PC-3 (cell line): Measurements from ENCODE around the gene PASK. TPM values are rescaled to one million over a fixed set of nuclear protein-coding genes. Genes with fewer than 3 reads are reported as not detected.

Experiments
- ATAC-seq: fragments of 200-7000 bp; cut with Tn5 transposase; 2 replicates; pipeline ENCODE4 v1.9.1; 2020; ENCODE audit warnings: mild to moderate bottlenecking, moderate library complexity
- BruUV-seq: library from RNA; stranded (reverse); fragments of 400-500 nt; replicated peaks from 2 replicates; lab custom pipeline; 2021; lab: Mats Ljungman, UMichigan
- CTCF ChIA-PET: fragments of 300-600 bp; sonication (Branson Sonifier 250); formaldehyde crosslinking; loops from one replicate; lab custom pipeline; 2022; ENCODE audit warnings: antibody characterized with exemption; lab: Charles Lee
- POLR2A ChIA-PET: fragments of 300-600 bp; sonication (Branson Sonifier 250); formaldehyde crosslinking; loops from one replicate; lab custom pipeline; 2022; ENCODE audit warnings: antibody characterized with exemption; ENCODE audit not compliant: unreplicated experiment; lab: Charles Lee
- DNase-seq: peaks from one replicate; pipeline ENCODE4 v3.0.0-alpha.2; 2015
- H2AFZ ChIP-seq: fragments of 300-600 bp; sonication (generic); 2 replicates; pipeline ENCODE4 v1.6.0; 2016; ENCODE audit warnings: antibody characterized with exemption, low read length
- H3F3A ChIP-seq: fragments of 300-600 bp; sonication (generic); one replicate; pipeline ENCODE4 v1.6.0; 2017; ENCODE audit warnings: antibody characterized with exemption, low read length, control low read depth, mild to moderate bottlenecking; ENCODE audit not compliant: unreplicated experiment
- H3K27ac ChIP-seq: fragments of 300-600 bp; sonication (generic); 2 replicates; pipeline ENCODE4 v1.5.1; 2016; ENCODE audit warnings: mild to moderate bottlenecking, low read length
- H3K27me3 ChIP-seq: fragments of 300-600 bp; sonication (generic); 2 replicates; pipeline ENCODE4 v1.6.1; 2016; ENCODE audit warnings: low read length, mixed read lengths
- H3K36me3 ChIP-seq: fragments of 300-600 bp; sonication (generic); 2 replicates; pipeline ENCODE4 v1.6.1; 2016; ENCODE audit warnings: low read depth, mixed run types, low read length, mixed read lengths
- H3K4me1 ChIP-seq: fragments of 300-600 bp; sonication (generic); 2 replicates; pipeline ENCODE4 v1.5.1; 2016; ENCODE audit warnings: low read length; ENCODE audit not compliant: insufficient read depth
- H3K4me2 ChIP-seq: fragments of 300-600 bp; sonication (generic); 2 replicates; pipeline ENCODE4 v1.6.0; 2016; ENCODE audit warnings: low read length
- H3K4me3 ChIP-seq: fragments of 300-600 bp; sonication (generic); 2 replicates; pipeline ENCODE4 v1.5.1; 2016; ENCODE audit warnings: mild to moderate bottlenecking, low read length, mixed read lengths
- H3K79me2 ChIP-seq: fragments of 300-600 bp; sonication (generic); 2 replicates; pipeline ENCODE4 v1.6.1; 2017; ENCODE audit warnings: low read length, mixed read lengths
- H3K9ac ChIP-seq: fragments of 300-600 bp; sonication (generic); 2 replicates; pipeline ENCODE4 v1.6.0; 2016; ENCODE audit warnings: mild to moderate bottlenecking, low read length
- H3K9me2 ChIP-seq: fragments of 300-600 bp; sonication (generic); replicated peaks from 2 replicates; pipeline ENCODE4 v1.6.1; 2016; ENCODE audit warnings: mixed run types, low read length, mixed read lengths
- H3K9me3 ChIP-seq: fragments of 300-600 bp; sonication (generic); 2 replicates; pipeline ENCODE4 v1.6.1; 2016; ENCODE audit warnings: low read length, mixed read lengths
- H4K20me1 ChIP-seq: fragments of 300-600 bp; sonication (generic); 2 replicates; pipeline ENCODE4 v1.6.1; 2016; ENCODE audit warnings: low read length, mixed read lengths
- CTCF ChIP-seq: fragments of 300-600 bp; sonication (generic); conservative IDR thresholded peaks from 2 replicates; pipeline ENCODE4 v1.5.1; 2017; ENCODE audit warnings: antibody characterized with exemption, low read depth, mild to moderate bottlenecking, low read length
- EZH2 ChIP-seq: fragments of 300-600 bp; sonication (generic); IDR thresholded peaks from one replicate; pipeline ENCODE4 v1.6.1; 2017; ENCODE audit warnings: antibody characterized with exemption, mild to moderate bottlenecking, low read length; ENCODE audit not compliant: unreplicated experiment
- EZH2phosphoT487 ChIP-seq: fragments of 300-600 bp; sonication (generic); IDR thresholded peaks from 2 replicates; pipeline ENCODE4 v1.6.1; 2018; ENCODE audit warnings: mild to moderate bottlenecking, antibody characterized with exemption, low read length, borderline replicate concordance
- intact Hi-C: fragments of 100-400 bp; cut with micrococcal nuclease; formaldehyde crosslinking; loops from 2 replicates; pipeline ENCODE4 v1.9.0; 2023
- total RNA-seq: library from RNA; depleted of rRNA; stranded (reverse); fragments of >200 nt; gene quantifications from 2 replicates; pipeline ENCODE4 v1.2.3, GENCODE V29; 2014

The PASK gene
- total RNA-seq, 1 experiment from 2014 or later: 4.1 TPM

GRCh38 chr2:241082341-241083090 is 66.8 kb downstream of the PASK start:
- no peaks in the 10 kb centered on the region for H3K9me2 ChIP-seq
- ChIA-PET POLR2A (no interaction called here), CTCF (no interaction called here)
- intact Hi-C loops: no loop called here
- no peak overlapping the region for H2AFZ ChIP-seq
- no peak overlapping the region for H3K4me3 ChIP-seq
- H3K4me1 ChIP-seq: no peaks in the 10 kb centered on the region
- H3K36me3 ChIP-seq: no peaks in the 10 kb centered on the region
- no peak overlapping the region for H3K9ac ChIP-seq
- DNase-seq (no peak), ATAC-seq (no peak)
- TF ChIP-seq EZH2phosphoT487 (no peak), CTCF (no peak), EZH2 (no peak)
- no peaks in the 10 kb centered on the region for H3K79me2 ChIP-seq
- BruUV-seq: no TSS peak
- no peak overlapping the region for H3K27ac ChIP-seq
- no peaks in the 10 kb centered on the region for H4K20me1 ChIP-seq
- H3F3A ChIP-seq: no peaks in the 10 kb centered on the region
- no peak overlapping the region for H3K4me2 ChIP-seq
- H3K9me3 ChIP-seq: no peaks in the 10 kb centered on the region
- H3K27me3 ChIP-seq: no peaks in the 10 kb centered on the region

- Histone ChIP-seq H3K9me3 (no peaks in the 10 kb centered on the region), H3K79me2 (no peaks in the 10 kb centered on the region), H3K9me2 (no peaks in the 10 kb centered on the region), H3K36me3 (no peaks in the 10 kb centered on the region), H3K27me3 (no peaks in the 10 kb centered on the region), H2AFZ (no peak overlapping the region), H3K4me3 (no peak overlapping the region), H3F3A (no peaks in the 10 kb centered on the region), H3K9ac (no peak overlapping the region), H3K27ac (no peak overlapping the region), H3K4me1 (no peaks in the 10 kb centered on the region), H4K20me1 (no peaks in the 10 kb centered on the region), H3K4me2 (no peak overlapping the region)
- TF ChIP-seq CTCF: no peak
- TF ChIP-seq EZH2phosphoT487: no peak
- TF ChIP-seq EZH2: no peak
- no TSS peak for BruUV-seq
- POLR2A ChIA-PET: no interaction called here
- CTCF ChIA-PET: no interaction called here
- ATAC-seq: no peak
- DNase-seq: no peak
- intact Hi-C loops: no loop called here
These were observed 67.5 kb downstream of the PASK start for GRCh38 chr2:241081643-241082340.

GRCh38 chr2:241081190-241081642 is 68.1 kb downstream of the PASK start:
- no peaks in the 10 kb centered on the region for H3K4me1 ChIP-seq
- H3K79me2 ChIP-seq: no peaks in the 10 kb centered on the region
- CTCF ChIA-PET: no interaction called here
- POLR2A ChIA-PET: no interaction called here
- H3K36me3 ChIP-seq: no peaks in the 10 kb centered on the region
- BruUV-seq: no TSS peak
- ATAC-seq (no peak), DNase-seq (no peak)
- intact Hi-C loops: no loop called here
- no peaks in the 10 kb centered on the region for H3F3A ChIP-seq
- TF ChIP-seq EZH2 (no peak), CTCF (no peak), EZH2phosphoT487 (no peak)
- no peak overlapping the region for H3K9ac ChIP-seq
- no peaks in the 10 kb centered on the region for H4K20me1 ChIP-seq
- H3K9me2 ChIP-seq: no peaks in the 10 kb centered on the region
- H3K4me2 ChIP-seq: no peak overlapping the region
- no peak overlapping the region for H3K27ac ChIP-seq
- no peaks in the 10 kb centered on the region for H3K27me3 ChIP-seq
- H2AFZ ChIP-seq: no peak overlapping the region
- H3K9me3 ChIP-seq: no peaks in the 10 kb centered on the region
- H3K4me3 ChIP-seq: no peak overlapping the region
